HS-5 (cell line): ENCODE measurements around the gene DDR1.
"Not testable (repeated sequence)": the region's sequence is repeated elsewhere in the genome, so short reads cannot be mapped to it uniquely, and the experiment has no call there.

Source experiments
- DNase-seq: peaks from one replicate; pipeline ENCODE4 v3.0.0-alpha.2; 2012; ENCODE audit warnings: low read depth

Gene DDR1

DNA sequence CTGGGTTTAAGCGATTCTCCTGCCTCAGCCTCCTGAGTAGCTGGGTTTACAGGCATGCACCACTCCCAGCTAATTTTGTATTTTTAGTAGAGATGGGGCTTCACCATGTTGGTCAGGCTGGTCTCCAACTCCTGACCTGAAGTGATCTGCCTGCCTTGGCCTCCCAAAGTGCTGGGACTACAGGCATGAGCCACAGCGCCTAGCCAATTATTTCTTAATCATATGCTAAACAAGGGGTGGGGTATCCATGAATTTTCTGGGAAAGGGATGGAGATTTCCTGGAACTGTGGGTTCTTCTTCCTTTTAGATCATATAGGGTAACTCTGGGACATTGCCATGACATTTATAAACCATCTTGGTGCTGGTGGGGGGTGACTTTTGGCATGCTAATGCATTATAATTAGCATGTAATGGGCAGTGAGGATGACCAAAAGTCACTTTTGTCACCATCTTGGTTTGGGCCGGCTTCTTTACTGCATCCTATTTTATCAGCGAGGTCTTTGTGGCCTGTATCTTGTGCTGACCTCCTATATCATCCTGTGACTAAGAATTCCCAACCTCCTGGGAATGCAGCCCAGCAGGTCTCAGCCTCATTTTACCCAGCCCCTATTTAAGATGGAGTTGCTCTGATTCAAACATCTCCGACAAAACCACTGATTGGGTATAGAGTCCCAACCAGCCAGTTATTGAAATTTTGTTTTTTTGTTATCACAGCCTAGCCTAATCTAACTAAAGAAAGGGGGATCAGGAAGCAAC, 29.9 kb upstream of the DDR1 start:
- DNase-seq: no peak

DNA sequence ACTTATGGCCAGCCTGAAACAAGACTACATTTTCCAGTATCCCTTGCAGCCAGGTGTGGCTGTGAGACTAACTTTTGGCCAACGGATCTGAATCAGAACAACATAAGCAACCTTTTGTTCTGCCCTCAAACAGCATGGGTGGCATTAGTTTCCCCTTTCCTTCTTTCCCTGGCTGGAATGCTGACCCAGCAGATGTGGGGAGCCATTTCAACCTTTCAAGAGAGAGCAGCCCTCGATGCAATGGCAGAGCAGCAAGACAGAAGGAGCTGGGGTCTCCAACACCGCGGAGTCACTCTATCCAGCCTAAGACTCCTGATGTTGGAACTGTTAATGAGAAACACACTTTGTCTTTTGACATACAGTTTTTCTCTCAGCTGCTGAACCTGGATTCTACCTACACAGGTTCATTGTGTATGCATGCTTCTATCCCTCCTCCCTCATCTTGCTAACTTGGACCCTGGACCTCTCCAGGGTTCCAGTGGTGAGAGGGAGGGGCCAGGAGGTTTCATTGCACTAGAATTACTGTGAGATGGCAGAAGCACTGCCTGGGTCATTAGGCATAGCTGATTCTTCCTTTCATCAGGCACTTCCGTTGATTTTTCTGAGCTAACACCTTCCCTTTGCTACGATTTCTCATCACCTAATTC, 28.8 kb upstream of the DDR1 start:
- no peak for DNase-seq

DNA sequence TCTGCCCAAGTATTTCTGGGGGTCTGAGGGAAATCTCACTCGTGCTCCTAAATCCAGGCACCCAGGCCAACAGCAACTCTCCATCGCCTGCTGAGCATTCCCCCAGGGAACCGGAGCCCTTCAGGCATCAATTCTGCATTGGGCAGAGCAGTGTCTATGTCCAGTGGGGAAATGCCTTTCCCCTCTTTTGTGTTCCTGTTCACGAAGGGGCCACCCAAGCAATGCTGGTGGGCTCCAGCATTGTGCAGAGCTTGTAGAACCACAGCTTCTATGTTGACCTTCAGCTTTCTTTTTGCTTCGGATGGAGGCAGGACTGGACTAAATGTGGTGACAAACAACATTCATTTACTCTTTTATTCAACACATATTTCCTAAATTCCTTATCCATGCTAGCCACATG, 27.2 kb upstream of the DDR1 start:
- DNase-seq: no peak

- no peak for DNase-seq
Measured at GRCh38 chr6:30857549-30857948, 26.8 kb upstream of the DDR1 start.

DNA sequence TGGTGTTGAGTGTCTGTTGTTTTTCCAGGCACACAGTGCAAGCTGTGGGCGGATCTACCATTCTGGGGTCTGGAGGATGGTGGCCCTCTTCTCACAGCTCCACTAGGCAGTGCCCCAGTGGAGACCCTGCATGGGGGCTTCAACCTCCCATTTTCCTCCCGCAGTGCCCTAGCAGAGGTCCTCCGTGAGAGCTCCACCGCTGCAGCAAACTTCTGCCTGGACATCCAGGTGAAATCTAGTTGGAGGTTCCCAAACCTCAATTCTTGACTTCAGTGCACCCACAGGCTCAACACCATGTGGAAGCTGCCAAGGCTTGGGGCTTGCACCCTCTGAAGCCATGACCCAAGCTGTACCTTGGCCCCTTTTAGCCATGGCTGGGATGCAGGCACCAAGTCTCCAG, 24.6 kb upstream of the DDR1 start:
- DNase-seq: not testable (repeated sequence)

GRCh38 chr6:30861257-30862048, 22.9 kb upstream of the DDR1 start:
- DNase-seq: no peak

DNA sequence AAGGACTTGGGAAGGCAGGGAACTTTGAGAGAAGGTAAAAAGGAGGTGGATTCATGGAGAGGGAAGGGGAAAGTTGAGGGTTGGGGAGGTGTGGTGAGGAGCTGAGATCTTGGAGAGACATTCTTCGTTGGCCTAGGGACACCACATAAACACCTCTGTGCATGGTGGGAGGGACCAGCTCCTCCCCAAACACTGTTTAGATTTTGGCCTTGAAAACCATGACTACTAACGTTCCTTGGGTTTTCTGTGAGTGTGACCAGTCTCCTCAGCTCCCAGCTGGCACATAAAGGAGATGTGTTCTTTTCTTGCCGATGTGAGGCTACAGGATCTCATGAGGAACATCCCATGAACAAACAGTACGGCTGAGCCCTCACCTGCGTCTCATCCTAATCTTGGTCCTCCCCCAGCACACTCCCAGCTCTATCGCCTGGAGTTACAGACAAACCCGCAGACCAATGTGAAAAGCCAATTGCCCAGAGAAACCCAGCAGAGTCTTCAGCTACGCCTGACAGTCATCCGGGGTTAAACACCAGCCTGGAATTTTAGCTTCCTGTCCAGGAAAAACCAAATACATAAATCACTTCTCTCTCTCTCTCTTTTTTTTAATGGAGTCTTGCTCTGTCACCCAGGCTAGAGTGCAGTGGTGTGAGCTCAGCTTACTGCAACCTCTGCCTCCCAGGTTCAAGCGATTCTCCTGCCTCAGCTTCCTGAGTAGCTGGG, 22.0 kb upstream of the DDR1 start:
- DNase-seq: no peak

DNA sequence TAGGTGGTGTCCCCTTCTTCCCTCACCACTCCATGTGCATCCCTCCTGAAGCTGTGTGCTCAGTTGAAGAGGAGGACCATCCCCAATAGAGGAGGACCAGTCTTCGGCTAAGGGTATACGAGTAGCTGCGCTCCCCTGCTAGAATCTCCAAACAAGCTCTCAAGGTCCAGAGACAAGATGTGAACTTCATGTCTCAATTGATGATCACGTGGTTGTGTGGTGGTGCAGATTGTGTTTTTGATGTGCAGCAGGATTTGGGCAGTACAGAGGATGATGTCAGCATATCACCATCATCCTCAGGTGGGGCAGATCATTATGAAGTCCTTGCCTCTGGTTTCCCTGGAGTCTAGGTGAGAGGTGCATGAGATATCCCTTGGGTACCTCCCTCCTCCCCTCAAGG, 20.0 kb upstream of the DDR1 start:
- no peak for DNase-seq

DNA sequence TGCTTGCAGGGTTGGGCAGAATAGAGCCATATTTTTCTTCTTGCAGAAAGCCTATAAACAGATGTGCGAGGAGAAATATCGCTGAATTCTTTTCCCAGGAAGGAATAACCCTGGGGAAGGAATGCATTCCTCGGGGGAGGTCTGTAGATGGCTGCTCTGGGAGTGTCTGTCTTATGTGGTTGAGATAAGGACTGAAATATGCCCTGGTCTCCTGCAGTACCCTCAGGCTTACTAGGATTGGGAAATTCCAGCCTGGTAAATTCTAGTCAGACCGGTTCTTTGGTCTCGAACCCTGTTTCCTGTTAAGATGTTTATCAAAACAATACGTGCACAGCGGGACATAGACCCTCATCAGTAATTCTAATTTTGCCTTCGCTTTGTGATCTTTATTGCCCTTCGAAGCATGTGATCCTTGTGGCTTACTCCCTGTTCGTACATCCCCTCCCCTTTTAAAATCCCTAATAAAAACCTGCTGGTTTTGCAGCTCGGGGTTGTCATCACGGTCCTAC, 15.0 kb upstream of the DDR1 start:
- not testable (repeated sequence) for DNase-seq

- no peak for DNase-seq
Measured at GRCh38 chr6:30870546-30870945, 13.8 kb upstream of the DDR1 start.

- DNase-seq: no peak
Measured at GRCh38 chr6:30871592-30872183, 12.6 kb upstream of the DDR1 start.

- no peak for DNase-seq
Measured at GRCh38 chr6:30873137-30873640, 11.1 kb upstream of the DDR1 start.

- DNase-seq: not testable (repeated sequence)
Measured at GRCh38 chr6:30873795-30874194, 10.5 kb upstream of the DDR1 start.

DNA sequence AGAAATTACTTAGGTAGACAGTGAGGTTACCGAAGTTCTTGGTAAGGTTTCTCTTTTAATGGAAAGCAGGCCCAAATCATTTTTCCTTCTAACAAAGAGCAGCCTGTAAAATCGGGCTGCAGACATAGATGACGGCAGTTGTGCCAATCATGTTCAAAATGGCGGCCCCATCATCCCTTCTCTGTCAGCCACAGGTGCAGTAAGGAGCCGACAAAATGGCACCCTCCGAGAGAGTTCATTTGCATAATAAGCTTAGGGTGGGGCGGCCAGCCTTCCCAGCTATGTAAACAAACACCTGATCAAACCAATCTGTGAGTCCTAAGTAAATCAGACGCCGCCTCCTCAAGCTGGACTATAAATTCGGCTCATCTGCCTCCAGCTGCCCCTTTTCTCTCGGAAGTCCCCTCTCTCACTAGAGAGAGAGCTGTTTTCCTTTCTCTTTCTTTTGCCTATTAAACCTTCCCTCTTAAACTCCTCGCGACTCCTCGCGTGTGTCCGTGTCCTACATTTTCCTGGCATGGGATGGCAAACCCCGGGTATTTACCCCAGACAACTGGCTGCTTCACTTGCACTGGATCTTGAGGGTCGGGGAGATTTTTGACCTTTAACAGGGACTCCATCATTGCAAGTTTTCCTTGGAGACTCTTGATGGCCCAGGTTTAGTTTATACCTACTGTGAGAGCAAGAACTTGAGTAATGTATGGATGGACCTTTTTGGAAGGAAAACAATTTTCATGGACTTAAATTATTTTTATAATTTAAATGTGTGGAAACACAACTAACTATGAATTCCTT, 8.9 kb upstream of the DDR1 start:
- DNase-seq: no peak

GRCh38 chr6:30876039-30876730, 8.1 kb upstream of the DDR1 start:
- no peak for DNase-seq

DNA sequence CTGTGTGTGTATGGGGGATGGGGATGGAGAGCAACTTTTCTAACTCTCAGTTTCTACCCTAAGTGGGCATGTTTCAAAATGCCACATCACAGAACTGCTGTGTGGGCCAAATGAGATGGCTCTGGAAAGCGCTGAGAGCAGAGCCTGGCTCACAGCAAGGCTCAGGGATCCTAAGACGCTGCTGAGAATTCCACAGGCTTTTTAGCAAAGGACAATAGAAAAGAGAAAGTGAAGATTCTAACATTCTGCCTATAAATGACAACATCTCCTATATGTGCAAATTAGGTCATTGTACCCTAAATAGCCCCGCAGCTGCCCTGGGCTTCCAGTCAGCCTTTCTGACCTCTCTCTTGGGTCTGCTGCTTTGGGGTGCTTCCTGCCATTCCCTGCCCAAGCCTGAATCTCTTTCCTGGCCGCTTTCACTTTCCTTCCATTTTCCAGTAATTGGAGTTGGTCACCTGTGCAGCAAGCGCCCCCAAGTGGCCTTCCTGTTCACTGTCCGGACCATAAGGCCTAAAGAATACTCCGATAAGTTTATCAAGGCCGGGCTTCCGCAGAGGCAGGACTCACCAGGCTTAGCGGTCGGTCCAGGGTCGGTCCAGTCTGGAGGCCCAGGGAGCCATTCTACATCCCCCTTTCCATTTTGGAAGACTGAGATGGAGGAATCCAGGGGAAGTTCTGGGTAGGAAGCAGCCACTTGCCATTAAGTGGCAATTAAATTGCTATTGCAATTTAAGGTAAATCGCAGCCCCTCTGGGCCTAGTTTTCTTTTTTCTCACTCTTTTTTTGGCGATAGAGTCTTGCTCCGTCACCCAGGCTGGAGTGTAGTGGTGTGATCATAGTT, 6.7 kb upstream of the DDR1 start:
- peak; percentile 58 for DNase-seq

DNA sequence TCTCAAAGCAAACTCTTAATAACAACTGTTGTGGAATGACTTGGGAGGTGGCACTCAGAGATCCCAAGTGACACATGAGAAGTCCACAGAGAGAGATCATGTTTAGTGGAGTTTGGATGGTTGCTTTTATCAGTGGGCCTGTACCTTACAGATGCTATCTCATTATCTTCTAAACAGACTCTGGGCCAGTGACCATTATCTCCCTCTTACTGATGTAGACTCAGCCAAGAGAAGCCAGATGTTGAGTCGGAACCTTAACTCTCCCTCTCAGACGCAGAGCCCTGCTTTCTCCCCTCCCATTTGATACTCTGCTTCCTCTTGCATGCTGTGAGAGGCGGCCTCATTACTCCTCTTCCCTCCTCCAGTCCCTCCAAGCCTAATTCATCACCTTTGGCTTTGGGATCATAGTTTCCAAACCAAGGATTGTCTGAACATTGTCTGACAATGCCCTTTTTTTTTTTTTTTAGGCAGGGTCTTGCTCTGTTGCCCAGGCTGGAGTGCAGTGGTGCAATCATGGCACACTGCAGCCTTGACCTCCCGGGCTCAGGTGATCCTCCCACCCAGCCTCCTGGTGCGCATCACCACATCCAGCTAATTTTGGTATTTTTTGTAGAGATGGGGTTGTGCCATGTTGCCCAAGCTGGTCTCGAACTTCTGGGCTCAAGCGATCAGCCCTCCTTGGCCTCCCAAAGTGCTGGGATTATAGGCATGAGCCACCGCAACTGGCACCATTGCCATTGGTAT, 4.5 kb upstream of the DDR1 start:
- no peak for DNase-seq

DNA sequence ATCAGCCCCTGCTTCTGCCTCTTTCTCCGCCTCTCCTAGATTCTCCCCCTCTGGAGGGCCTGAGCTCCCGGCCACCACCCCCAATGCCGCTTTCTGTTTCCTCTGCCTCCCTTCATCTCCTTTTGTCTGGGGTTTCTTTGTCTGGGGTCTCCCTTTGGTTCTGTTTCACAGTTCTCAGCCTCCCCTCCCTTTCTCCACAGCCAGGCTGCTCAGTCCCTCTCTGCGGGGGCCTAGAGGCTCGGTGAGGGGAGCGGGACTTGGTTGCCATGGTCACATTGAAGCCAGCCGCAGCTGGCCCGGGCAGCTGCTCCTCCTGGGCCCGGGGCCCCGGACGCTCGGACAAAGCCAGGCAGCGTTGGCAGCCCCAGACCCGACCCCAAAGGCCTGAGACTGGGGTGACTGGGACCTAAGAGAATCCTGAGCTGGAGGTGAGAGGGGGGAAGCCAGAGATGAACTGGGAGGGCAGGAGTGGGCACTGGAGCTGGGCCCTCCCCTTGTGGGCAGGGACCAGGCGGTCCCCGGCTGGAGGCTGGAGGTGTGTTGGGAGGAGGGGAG, 3.5 kb upstream of the DDR1 start:
- DNase-seq: no peak
